Endothelial cell of umbilical vein (primary cell): ENCODE results near the gene RAB3D.

Source experiments
- EZH2 ChIP-seq: IDR thresholded peaks from 2 replicates; pipeline ENCODE4 v1.6.1; 2012; ENCODE audit warnings: borderline replicate concordance, low read depth, mild to moderate bottlenecking, moderate library complexity, low read length, inconsistent platforms; ENCODE audit not compliant: severe bottlenecking
- FOS ChIP-seq: IDR thresholded peaks from 2 replicates; pipeline ENCODE4 v1.6.1; 2011; ENCODE audit warnings: mild to moderate bottlenecking, low read length, moderate library complexity, borderline replicate concordance; ENCODE audit not compliant: insufficient read depth
- GATA2 ChIP-seq: IDR thresholded peaks from 2 replicates; pipeline ENCODE4 v1.7.0; 2011; ENCODE audit warnings: low read depth, mild to moderate bottlenecking, moderate library complexity, mixed read lengths, low read length; ENCODE audit not compliant: insufficient read length, insufficient read depth
- JUN ChIP-seq: IDR thresholded peaks from 2 replicates; pipeline ENCODE4 v1.6.1; 2011; ENCODE audit warnings: borderline replicate concordance, low read depth; ENCODE audit not compliant: insufficient read length, insufficient read depth
- MYC ChIP-seq: IDR thresholded peaks from one replicate; pipeline ENCODE4 v1.6.1; 2011; ENCODE audit warnings: mild to moderate bottlenecking, low read depth, low read length
- POLR2A ChIP-seq: IDR thresholded peaks from 2 replicates; pipeline ENCODE4 v1.6.1; 2012; ENCODE audit warnings: low read depth, mild to moderate bottlenecking, control low read depth, low read length
- POLR2AphosphoS5 ChIP-seq: IDR thresholded peaks from 2 replicates; pipeline ENCODE4 v1.6.1; 2012; ENCODE audit warnings: low read depth, mild to moderate bottlenecking, control low read depth, low read length, moderate library complexity; ENCODE audit not compliant: insufficient read depth
- TF ChIP-seq, protein P1 (sequence below), 2 donors: IDR thresholded peaks; 1 replicate in 1 of 2; 2 replicates in 1 of 2; pipeline ENCODE4 v1.5.1; 2011; ENCODE audit warnings: low read length in 2 of 2, mild to moderate bottlenecking in 2 of 2, moderate library complexity in 2 of 2, control low read depth in 1 of 2, inconsistent platforms in 1 of 2, low read depth in 1 of 2; ENCODE audit not compliant: insufficient read depth in 1 of 2; ENCODE audit errors: extremely low read depth in 1 of 2
- TF ChIP-seq, protein P2 (sequence below): IDR thresholded peaks from 2 replicates; pipeline ENCODE4 v1.6.1; 2011; ENCODE audit not compliant: insufficient read depth, insufficient read length

DNA sequence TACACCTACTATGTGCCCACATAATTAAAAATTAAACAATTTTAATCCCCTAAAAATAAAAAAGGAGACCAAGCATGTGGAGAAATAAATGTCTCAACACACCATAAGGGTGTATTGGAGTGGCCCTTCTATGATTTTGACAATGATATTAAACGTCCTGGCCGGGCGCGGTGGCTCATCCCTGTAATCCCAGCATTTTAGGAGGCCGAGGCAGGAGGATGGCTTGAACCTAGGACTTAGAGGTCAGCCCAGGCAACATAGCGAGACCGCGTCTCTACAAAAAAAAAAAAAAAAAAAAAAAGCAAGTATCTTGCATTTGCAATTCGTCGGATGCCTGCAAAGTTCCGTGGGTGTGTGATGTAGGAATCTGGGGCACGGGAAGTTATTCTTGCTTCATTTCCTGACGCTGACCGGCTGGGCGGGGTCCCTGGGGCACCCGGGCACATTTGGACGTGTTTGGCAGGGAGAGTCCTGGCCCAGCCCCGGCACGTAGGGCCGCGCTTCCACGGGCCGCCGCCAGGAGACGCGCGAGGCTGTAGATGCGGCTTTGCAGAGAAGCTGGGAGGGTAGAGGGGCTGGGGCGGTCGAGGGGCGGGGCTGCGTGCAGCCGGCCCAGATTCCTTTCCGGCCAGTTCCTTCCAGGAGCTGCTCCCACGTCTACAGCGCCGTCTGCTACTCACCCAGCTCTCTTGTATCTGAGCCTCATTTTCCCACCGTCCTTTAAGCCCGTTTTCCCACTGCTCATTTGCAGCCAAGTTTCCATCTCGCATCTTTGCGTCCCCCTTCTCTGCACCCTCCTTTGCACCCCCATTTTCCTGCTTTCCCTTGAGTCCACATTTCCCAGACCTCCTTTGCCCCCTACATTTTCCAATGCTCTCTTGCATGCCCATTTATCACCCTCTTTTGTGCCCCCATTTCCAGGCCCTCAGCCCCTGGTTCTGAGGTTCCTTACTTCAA, 45.7 kb downstream of the RAB3D start:
- TF ChIP-seq, protein P1, sequence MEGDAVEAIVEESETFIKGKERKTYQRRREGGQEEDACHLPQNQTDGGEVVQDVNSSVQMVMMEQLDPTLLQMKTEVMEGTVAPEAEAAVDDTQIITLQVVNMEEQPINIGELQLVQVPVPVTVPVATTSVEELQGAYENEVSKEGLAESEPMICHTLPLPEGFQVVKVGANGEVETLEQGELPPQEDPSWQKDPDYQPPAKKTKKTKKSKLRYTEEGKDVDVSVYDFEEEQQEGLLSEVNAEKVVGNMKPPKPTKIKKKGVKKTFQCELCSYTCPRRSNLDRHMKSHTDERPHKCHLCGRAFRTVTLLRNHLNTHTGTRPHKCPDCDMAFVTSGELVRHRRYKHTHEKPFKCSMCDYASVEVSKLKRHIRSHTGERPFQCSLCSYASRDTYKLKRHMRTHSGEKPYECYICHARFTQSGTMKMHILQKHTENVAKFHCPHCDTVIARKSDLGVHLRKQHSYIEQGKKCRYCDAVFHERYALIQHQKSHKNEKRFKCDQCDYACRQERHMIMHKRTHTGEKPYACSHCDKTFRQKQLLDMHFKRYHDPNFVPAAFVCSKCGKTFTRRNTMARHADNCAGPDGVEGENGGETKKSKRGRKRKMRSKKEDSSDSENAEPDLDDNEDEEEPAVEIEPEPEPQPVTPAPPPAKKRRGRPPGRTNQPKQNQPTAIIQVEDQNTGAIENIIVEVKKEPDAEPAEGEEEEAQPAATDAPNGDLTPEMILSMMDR (IDR thresholded peaks at IDR 0.05; ENCODE audit: extremely low read depth in 1 of 2, insufficient read depth in 1 of 2, low read depth in 1 of 2, low read length in 2 of 2), result peak; percentile 97 to 99
- TF ChIP-seq GATA2, result no peak
- TF ChIP-seq POLR2A, result peak; percentile 51
- TF ChIP-seq POLR2AphosphoS5, result peak; percentile 72
- TF ChIP-seq EZH2, result no peak
- TF ChIP-seq, protein P2, sequence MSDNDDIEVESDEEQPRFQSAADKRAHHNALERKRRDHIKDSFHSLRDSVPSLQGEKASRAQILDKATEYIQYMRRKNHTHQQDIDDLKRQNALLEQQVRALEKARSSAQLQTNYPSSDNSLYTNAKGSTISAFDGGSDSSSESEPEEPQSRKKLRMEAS, result peak; percentile 24
- TF ChIP-seq MYC, result no peak
- peak; percentile 13 for TF ChIP-seq FOS
- TF ChIP-seq JUN, result no peak
